ENCODE data around the gene ZNF48.

The ZNF48 gene

GRCh38 chr16:30401768-30402425, 6.7 kb downstream of the ZNF48 start:
- no peak overlapping the region for H2AK5ac ChIP-seq (ENCODE audit: low read length)
- H3K27me3 ChIP-seq (ENCODE audit: insufficient read depth, low read length, poor library complexity): no peaks in the 10 kb centered on the region
- H3K79me2 ChIP-seq (ENCODE audit: control insufficient read depth, insufficient read depth, low read length): peaks cover 6% of the 10 kb centered on the region
- no peak overlapping the region for H4K5ac ChIP-seq (ENCODE audit: low read length)
- H3K4me3 ChIP-seq (ENCODE audit: low read length): no peak overlapping the region
- H4K8ac ChIP-seq (ENCODE audit: low read depth, low read length): no peak overlapping the region
- no peak overlapping the region for H3K9ac ChIP-seq (ENCODE audit: low read length)
- peaks cover 7% of the 10 kb centered on the region for H3K79me1 ChIP-seq (ENCODE audit: low read length)
- no peak for DNase-seq
- H3K4me1 ChIP-seq (ENCODE audit: control insufficient read depth, low read depth, low read length): peaks cover 2% of the 10 kb centered on the region
- no peak overlapping the region for H3K18ac ChIP-seq (ENCODE audit: low read length)
- no peak overlapping the region for H2BK15ac ChIP-seq (replicated peaks; ENCODE audit: low read depth)
- H3K4me2 ChIP-seq (ENCODE audit: low read length): no peak overlapping the region
- H3K23ac ChIP-seq (ENCODE audit: low read length): no peak overlapping the region
- no peak overlapping the region for H3K4ac ChIP-seq (ENCODE audit: low read depth, low read length)
- no CpG with 5 or more reads among the region's 8 CpGs for WGBS (ENCODE audit: extremely low coverage, insufficient coverage, low lambda C conversion rate)
- peak overlapping the region; percentile 28 for H3K56ac ChIP-seq (ENCODE audit: low read length)
- H3K36me3 ChIP-seq (ENCODE audit: control insufficient read depth, insufficient read depth, low read length): no peaks in the 10 kb centered on the region
- no peak overlapping the region for H2BK5ac ChIP-seq (ENCODE audit: low read length)
- no peak overlapping the region for H3K27ac ChIP-seq (ENCODE audit: low read depth, low read length)
- no peak overlapping the region for H2BK120ac ChIP-seq (ENCODE audit: low read depth, low read length)

GRCh38 chr16:30406795-30407101, 11.5 kb downstream of the ZNF48 start:
- Histone ChIP-seq H3K9ac (ENCODE audit: low read length) (peak overlapping the region; percentile 75), H3K56ac (ENCODE audit: low read length) (peak overlapping the region; percentile 83), H4K8ac (ENCODE audit: low read depth, low read length) (no peak overlapping the region), H3K4ac (ENCODE audit: low read depth, low read length) (no peak overlapping the region), H2AK5ac (ENCODE audit: low read length) (peak overlapping the region; percentile 98), H3K4me1 (ENCODE audit: control insufficient read depth, low read depth, low read length) (peaks cover 7% of the 10 kb centered on the region), H2BK120ac (ENCODE audit: low read depth, low read length) (no peak overlapping the region), H3K79me2 (ENCODE audit: control insufficient read depth, insufficient read depth, low read length) (no peaks in the 10 kb centered on the region), H2BK15ac (replicated peaks; ENCODE audit: low read depth) (no peak overlapping the region), H3K27me3 (ENCODE audit: insufficient read depth, low read length, poor library complexity) (no peaks in the 10 kb centered on the region), H3K36me3 (ENCODE audit: control insufficient read depth, insufficient read depth, low read length) (peaks cover 7% of the 10 kb centered on the region), H3K4me2 (ENCODE audit: low read length) (peak overlapping the region; percentile 75), H3K18ac (ENCODE audit: low read length) (no peak overlapping the region), H2BK5ac (ENCODE audit: low read length) (no peak overlapping the region), H4K5ac (ENCODE audit: low read length) (peak overlapping the region; percentile 97), H3K23ac (ENCODE audit: low read length) (peak overlapping the region; percentile 15), H3K27ac (ENCODE audit: low read depth, low read length) (no peak overlapping the region), H3K4me3 (ENCODE audit: low read length) (peak overlapping the region; percentile 31), H3K79me1 (ENCODE audit: low read length) (peaks cover 9% of the 10 kb centered on the region)
- WGBS (ENCODE audit: extremely low coverage, insufficient coverage, low lambda C conversion rate): no CpG with 5 or more reads among the region's 14 CpGs
- no peak for DNase-seq

DNA sequence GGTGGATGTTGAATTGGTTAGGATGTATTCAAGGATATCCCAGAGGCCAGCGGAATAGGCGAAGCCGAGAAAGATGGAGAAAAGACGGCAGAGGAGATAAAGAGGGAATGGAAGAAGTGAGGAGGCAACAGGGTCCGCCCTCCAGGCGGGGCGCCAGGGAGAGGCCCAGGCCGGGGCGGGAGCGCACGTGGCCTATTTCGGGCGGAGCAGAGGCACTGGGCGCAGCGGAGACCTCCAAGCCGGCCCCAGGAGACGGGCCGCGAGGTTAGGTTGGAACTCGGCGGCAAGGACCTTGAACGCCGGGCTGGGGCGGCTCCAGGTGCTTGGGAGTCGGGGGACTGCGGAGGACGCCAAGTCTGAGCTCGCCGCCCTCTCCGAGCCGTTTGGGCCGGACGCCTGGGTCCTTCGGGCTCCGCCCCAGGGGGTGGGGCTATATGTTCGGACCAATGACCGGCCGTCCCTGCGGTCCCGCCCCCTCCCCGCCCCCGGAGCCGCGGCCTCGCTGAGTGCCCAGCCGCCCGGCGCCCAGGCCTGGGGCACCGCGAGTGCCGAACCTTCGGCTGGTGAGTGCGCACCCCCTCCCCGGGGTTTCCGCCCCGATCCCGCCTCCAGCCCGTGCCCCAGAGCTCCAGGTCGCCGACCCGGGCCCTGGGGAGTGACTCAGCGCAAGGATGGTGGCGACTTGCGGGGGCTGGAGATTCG, 12.0 kb downstream of the ZNF48 start, which contains the start of gene ZNF771:
Gene ZNF771 (plus strand): TSS at position 505 of the 702 bp plus-strand sequence. CDS start 448 bp downstream, outside the sequence.
- Histone ChIP-seq H3K9ac (ENCODE audit: low read length) (peak within 1 kb of the TSS; percentile 95), H3K36me3 (ENCODE audit: control insufficient read depth, insufficient read depth, low read length) (peaks cover 7% of the 10 kb centered on the region), H2BK15ac (replicated peaks; ENCODE audit: low read depth) (no peak within 1 kb of the TSS), H3K23ac (ENCODE audit: low read length) (peak within 1 kb of the TSS; percentile 95), H3K79me1 (ENCODE audit: low read length) (peaks cover 9% of the 10 kb centered on the region), H3K4me2 (ENCODE audit: low read length) (peak within 1 kb of the TSS; percentile 75), H2AK5ac (ENCODE audit: low read length) (peak within 1 kb of the TSS; percentile 98), H4K8ac (ENCODE audit: low read depth, low read length) (no peak within 1 kb of the TSS), H3K4me1 (ENCODE audit: control insufficient read depth, low read depth, low read length) (peaks cover 7% of the 10 kb centered on the region), H3K27me3 (ENCODE audit: insufficient read depth, low read length, poor library complexity) (no peaks in the 10 kb centered on the region), H3K56ac (ENCODE audit: low read length) (peak within 1 kb of the TSS; percentile 95), H2BK120ac (ENCODE audit: low read depth, low read length) (no peak within 1 kb of the TSS), H3K27ac (ENCODE audit: low read depth, low read length) (peak within 1 kb of the TSS; percentile 65), H3K4ac (ENCODE audit: low read depth, low read length) (peak within 1 kb of the TSS; percentile 38), H3K18ac (ENCODE audit: low read length) (peak within 1 kb of the TSS; percentile 54), H3K79me2 (ENCODE audit: control insufficient read depth, insufficient read depth, low read length) (no peaks in the 10 kb centered on the region), H2BK5ac (ENCODE audit: low read length) (peak within 1 kb of the TSS; percentile 25), H3K4me3 (ENCODE audit: low read length) (peak within 1 kb of the TSS; percentile 86), H4K5ac (ENCODE audit: low read length) (peak within 1 kb of the TSS; percentile 97)
- no CpG with 5 or more reads among the region's 65 CpGs for WGBS (ENCODE audit: extremely low coverage, insufficient coverage, low lambda C conversion rate)
- peak; percentile 93 for DNase-seq

DNA sequence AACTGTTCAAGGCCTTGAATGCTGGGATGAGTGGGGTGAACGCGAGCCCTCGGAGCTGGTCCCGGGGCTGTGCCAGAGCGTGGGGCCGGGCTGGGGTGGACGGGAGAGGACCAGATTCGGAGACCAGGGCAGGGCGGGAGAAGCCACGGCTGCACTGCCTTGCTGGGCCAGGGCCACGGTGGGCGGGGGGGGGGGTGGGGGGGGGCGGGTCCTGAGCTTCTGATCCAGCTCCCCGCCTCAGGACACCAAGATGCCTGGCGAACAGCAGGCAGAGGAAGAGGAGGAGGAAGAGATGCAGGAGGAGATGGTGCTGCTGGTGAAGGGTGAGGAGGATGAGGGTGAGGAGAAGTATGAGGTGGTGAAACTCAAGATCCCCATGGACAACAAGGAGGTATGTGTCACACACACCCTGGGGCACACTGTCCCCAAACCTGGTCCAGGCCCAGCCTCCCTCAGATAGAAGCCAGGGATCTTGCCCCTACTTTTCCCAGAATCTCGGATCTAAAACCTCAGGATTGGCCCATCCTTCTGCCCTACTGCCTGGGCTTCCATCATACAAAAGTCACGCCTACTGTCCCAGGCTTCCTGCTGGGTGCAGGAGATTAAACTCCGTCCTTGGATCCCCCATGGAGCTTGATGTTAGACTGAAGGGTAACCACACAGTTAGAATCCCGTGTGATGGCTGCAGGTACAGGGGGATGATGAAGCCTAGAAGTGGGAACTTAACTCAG, 12.7 kb downstream of the ZNF48 start:
- Histone ChIP-seq H3K79me2 (ENCODE audit: control insufficient read depth, insufficient read depth, low read length) (no peaks in the 10 kb centered on the region), H4K8ac (ENCODE audit: low read depth, low read length) (no peak overlapping the region), H3K23ac (ENCODE audit: low read length) (peak overlapping the region; percentile 95), H3K27ac (ENCODE audit: low read depth, low read length) (peak overlapping the region; percentile 24), H2BK15ac (replicated peaks; ENCODE audit: low read depth) (no peak overlapping the region), H3K4me2 (ENCODE audit: low read length) (peak overlapping the region; percentile 65), H3K9ac (ENCODE audit: low read length) (peak overlapping the region; percentile 95), H3K27me3 (ENCODE audit: insufficient read depth, low read length, poor library complexity) (no peaks in the 10 kb centered on the region), H3K4me1 (ENCODE audit: control insufficient read depth, low read depth, low read length) (peaks cover 7% of the 10 kb centered on the region), H3K18ac (ENCODE audit: low read length) (peak overlapping the region; percentile 35), H2BK5ac (ENCODE audit: low read length) (peak overlapping the region; percentile 25), H4K5ac (ENCODE audit: low read length) (no peak overlapping the region), H3K36me3 (ENCODE audit: control insufficient read depth, insufficient read depth, low read length) (peaks cover 7% of the 10 kb centered on the region), H3K56ac (ENCODE audit: low read length) (peak overlapping the region; percentile 95), H3K4me3 (ENCODE audit: low read length) (peak overlapping the region; percentile 86), H3K79me1 (ENCODE audit: low read length) (peaks cover 9% of the 10 kb centered on the region), H2AK5ac (ENCODE audit: low read length) (no peak overlapping the region), H2BK120ac (ENCODE audit: low read depth, low read length) (no peak overlapping the region), H3K4ac (ENCODE audit: low read depth, low read length) (peak overlapping the region; percentile 17)
- WGBS (ENCODE audit: extremely low coverage, insufficient coverage, low lambda C conversion rate): no CpG with 5 or more reads among the region's 19 CpGs
- peak; percentile 60 for DNase-seq

GRCh38 chr16:30409125-30410060, 14.2 kb downstream of the ZNF48 start:
- H3K4ac ChIP-seq (ENCODE audit: low read depth, low read length): no peak overlapping the region
- peak; percentile 93 for DNase-seq
- H3K36me3 ChIP-seq (ENCODE audit: control insufficient read depth, insufficient read depth, low read length): peaks cover 7% of the 10 kb centered on the region
- no peak overlapping the region for H3K4me2 ChIP-seq (ENCODE audit: low read length)
- no peak overlapping the region for H4K8ac ChIP-seq (ENCODE audit: low read depth, low read length)
- peaks cover 9% of the 10 kb centered on the region for H3K79me1 ChIP-seq (ENCODE audit: low read length)
- no peak overlapping the region for H2AK5ac ChIP-seq (ENCODE audit: low read length)
- peak overlapping the region; percentile 51 for H3K9ac ChIP-seq (ENCODE audit: low read length)
- peaks cover 7% of the 10 kb centered on the region for H3K4me1 ChIP-seq (ENCODE audit: control insufficient read depth, low read depth, low read length)
- no peak overlapping the region for H3K23ac ChIP-seq (ENCODE audit: low read length)
- H3K18ac ChIP-seq (ENCODE audit: low read length): no peak overlapping the region
- no peak overlapping the region for H2BK5ac ChIP-seq (ENCODE audit: low read length)
- H4K5ac ChIP-seq (ENCODE audit: low read length): no peak overlapping the region
- no CpG with 5 or more reads among the region's 15 CpGs for WGBS (ENCODE audit: extremely low coverage, insufficient coverage, low lambda C conversion rate)
- no peak overlapping the region for H3K27ac ChIP-seq (ENCODE audit: low read depth, low read length)
- no peaks in the 10 kb centered on the region for H3K79me2 ChIP-seq (ENCODE audit: control insufficient read depth, insufficient read depth, low read length)
- H3K27me3 ChIP-seq (ENCODE audit: insufficient read depth, low read length, poor library complexity): no peaks in the 10 kb centered on the region
- H2BK120ac ChIP-seq (ENCODE audit: low read depth, low read length): no peak overlapping the region
- H2BK15ac ChIP-seq (replicated peaks; ENCODE audit: low read depth): no peak overlapping the region
- H3K4me3 ChIP-seq (ENCODE audit: low read length): no peak overlapping the region
- peak overlapping the region; percentile 65 for H3K56ac ChIP-seq (ENCODE audit: low read length)
